Endothelial cell of umbilical vein (primary cell): Measurements from ENCODE around the gene NEDD4L. TPM values are rescaled to one million over a fixed set of nuclear protein-coding genes. Genes with fewer than 3 reads are reported as not detected.

Source experiments
- BruUV-seq: library from RNA; stranded (reverse); fragments of 400-500 nt; replicated peaks from 2 replicates; lab custom pipeline; 2021; lab: Mats Ljungman, UMichigan
- CTCF ChIA-PET: fragments of 300-600, 350-600 bp; sonication (Branson Sonifier 250); formaldehyde crosslinking; loops from one replicate; lab custom pipeline; 2021; ENCODE audit warnings: antibody characterized with exemption, inconsistent platforms; lab: Charles Lee
- POLR2A ChIA-PET: fragments of 300-600, 350-600 bp; sonication (Branson Sonifier 250); formaldehyde crosslinking; loops from one replicate; lab custom pipeline; 2021; ENCODE audit warnings: antibody characterized with exemption, inconsistent platforms; lab: Charles Lee
- DNase-seq: peaks from one replicate; pipeline ENCODE4 v3.0.0-alpha.2; 2011; ENCODE audit warnings: low read depth, low spot score
- FAIRE-seq: peaks from 2 replicates; lab custom pipeline; 2011; peaks lifted over from hg19 to GRCh38; lab: Jason Lieb, UNC
- H2AFZ ChIP-seq: 2 replicates; pipeline ENCODE4 v1.6.0; 2012; ENCODE audit warnings: low read depth, low read length, control low read depth, inconsistent platforms
- H3K27ac ChIP-seq: 2 replicates; pipeline ENCODE4 v1.5.1; 2011; ENCODE audit warnings: low read depth, mild to moderate bottlenecking, control low read depth, low read length, moderate library complexity; ENCODE audit not compliant: insufficient read depth
- H3K27me3 ChIP-seq, 2 experiments: 2 replicates each; pipeline versions ENCODE4 v1.6.0 to v1.6.1; 2011; ENCODE audit warnings: low read length in 2 of 2, mixed read lengths in 1 of 2; ENCODE audit not compliant: control insufficient read depth in 2 of 2, insufficient read depth in 2 of 2
- H3K36me3 ChIP-seq, 2 experiments: 2 replicates in 1 of 2; 3 replicates in 1 of 2; pipeline ENCODE4 v1.5.1; 2011; ENCODE audit warnings: low read length in 2 of 2, mild to moderate bottlenecking in 1 of 2, moderate library complexity in 1 of 2; ENCODE audit not compliant: control insufficient read depth in 2 of 2, insufficient read depth in 2 of 2; ENCODE audit errors: extremely low read depth in 1 of 2
- H3K4me1 ChIP-seq: 3 replicates; pipeline ENCODE4 v1.5.1; 2011; ENCODE audit warnings: mild to moderate bottlenecking, low read length; ENCODE audit not compliant: control insufficient read depth, insufficient read depth; ENCODE audit errors: extremely low read depth
- H3K4me2 ChIP-seq: 2 replicates; pipeline ENCODE4 v1.6.1; 2011; ENCODE audit warnings: low read length, control low read depth, mixed read lengths; ENCODE audit not compliant: insufficient read depth
- H3K4me3 ChIP-seq, 3 experiments: fragments of 200-600 bp in 1 of 3; sonication (generic), shearing (Covaris generic) in 1 of 3; replicated peaks in 1 of 3; 2 replicates each; pipeline ENCODE4 v1.5.1; 2011 to 2016; ENCODE audit warnings: control low read depth in 3 of 3, low read length in 3 of 3, mild to moderate bottlenecking in 2 of 3, inconsistent platforms in 1 of 3, low read depth in 1 of 3, moderate library complexity in 1 of 3; ENCODE audit not compliant: insufficient read depth in 1 of 3
- H3K79me2 ChIP-seq: 2 replicates; pipeline ENCODE4 v1.6.0; 2012; ENCODE audit warnings: low read length, inconsistent platforms; ENCODE audit not compliant: control insufficient read depth, insufficient read depth
- H3K9ac ChIP-seq: replicated peaks from 2 replicates; pipeline ENCODE3; 2011; ENCODE audit warnings: low read length, control low read depth; ENCODE audit not compliant: insufficient read depth; ENCODE audit errors: extremely low read depth
- H3K9me1 ChIP-seq: replicated peaks from 3 replicates; pipeline ENCODE4 v1.6.0; 2011; ENCODE audit warnings: mild to moderate bottlenecking, low read length; ENCODE audit not compliant: control insufficient read depth, insufficient read depth; ENCODE audit errors: extremely low read depth
- H3K9me3 ChIP-seq: replicated peaks from 2 replicates; pipeline ENCODE4 v1.5.1; 2012; ENCODE audit warnings: low read length, inconsistent platforms; ENCODE audit not compliant: control insufficient read depth, insufficient read depth
- H4K20me1 ChIP-seq: replicated peaks from 2 replicates; pipeline ENCODE3; 2011; ENCODE audit warnings: mild to moderate bottlenecking, low read length; ENCODE audit not compliant: control insufficient read depth, insufficient read depth; ENCODE audit errors: extremely low read depth
- EZH2 ChIP-seq: IDR thresholded peaks from 2 replicates; pipeline ENCODE4 v1.6.1; 2012; ENCODE audit warnings: borderline replicate concordance, low read depth, mild to moderate bottlenecking, moderate library complexity, low read length, inconsistent platforms; ENCODE audit not compliant: severe bottlenecking
- FOS ChIP-seq: IDR thresholded peaks from 2 replicates; pipeline ENCODE4 v1.6.1; 2011; ENCODE audit warnings: mild to moderate bottlenecking, low read length, moderate library complexity, borderline replicate concordance; ENCODE audit not compliant: insufficient read depth
- GATA2 ChIP-seq: IDR thresholded peaks from 2 replicates; pipeline ENCODE4 v1.7.0; 2011; ENCODE audit warnings: low read depth, mild to moderate bottlenecking, moderate library complexity, mixed read lengths, low read length; ENCODE audit not compliant: insufficient read length, insufficient read depth
- JUN ChIP-seq: IDR thresholded peaks from 2 replicates; pipeline ENCODE4 v1.6.1; 2011; ENCODE audit warnings: borderline replicate concordance, low read depth; ENCODE audit not compliant: insufficient read length, insufficient read depth
- MYC ChIP-seq: IDR thresholded peaks from one replicate; pipeline ENCODE4 v1.6.1; 2011; ENCODE audit warnings: mild to moderate bottlenecking, low read depth, low read length
- POLR2A ChIP-seq: IDR thresholded peaks from 2 replicates; pipeline ENCODE4 v1.6.1; 2012; ENCODE audit warnings: low read depth, mild to moderate bottlenecking, control low read depth, low read length
- POLR2AphosphoS5 ChIP-seq: IDR thresholded peaks from 2 replicates; pipeline ENCODE4 v1.6.1; 2012; ENCODE audit warnings: low read depth, mild to moderate bottlenecking, control low read depth, low read length, moderate library complexity; ENCODE audit not compliant: insufficient read depth
- dilution Hi-C: fragments of 300-500 bp; cut with MboI; formaldehyde crosslinking; loops from one replicate; pipeline ENCODE4 v1.15.0; 2019; ENCODE audit warnings: low sequenced_read_pairs; ENCODE audit not compliant: extremely low pct_ligation_motif_present
- intact Hi-C: fragments of 100-400 bp; cut with micrococcal nuclease; formaldehyde crosslinking; loops from one replicate; pipeline ENCODE4 v1.10.0; 2022
- polyA plus RNA-seq, 4 experiments: library from polyadenylated mRNA; depleted of rRNA in 3 of 4; stranded (reverse) in 3 of 4; unstranded in 1 of 4; fragments of >200 nt; gene quantifications; 2 replicates each; pipeline versions ENCODE4 v1.2.1 to v1.2.3, GENCODE V29; 2011 to 2012; ENCODE audit warnings: missing spikeins in 1 of 4
- total RNA-seq: library from RNA; stranded (reverse); gene quantifications from 2 replicates; pipeline ENCODE4 v1.2.3, GENCODE V29; 2021
- TF ChIP-seq, protein P1 (sequence below): IDR thresholded peaks from 2 replicates; pipeline ENCODE4 v1.6.1; 2011; ENCODE audit not compliant: insufficient read depth, insufficient read length
- TF ChIP-seq, protein P2 (sequence below), 2 donors: IDR thresholded peaks; 1 replicate in 1 of 2; 2 replicates in 1 of 2; pipeline ENCODE4 v1.5.1; 2011; ENCODE audit warnings: low read length in 2 of 2, mild to moderate bottlenecking in 2 of 2, moderate library complexity in 2 of 2, control low read depth in 1 of 2, inconsistent platforms in 1 of 2, low read depth in 1 of 2; ENCODE audit not compliant: insufficient read depth in 1 of 2; ENCODE audit errors: extremely low read depth in 1 of 2

The NEDD4L gene
- total and polyA plus RNA-seq, 2 donors (not counting 3 experiments of a cell fraction or from before 2014, with no cell fraction given), result 20.5 to 78.9 TPM

- ChIA-PET CTCF (interaction anchor here (1.6 kb wide), 1 partner anchor 10 kb away, joined by 5 read pairs; no protein-coding TSS in a partner anchor), POLR2A (no interaction called here)
- intact Hi-C loops, result no loop called here
- Histone ChIP-seq H3K4me2 (no peak overlapping the region), H3K27ac (no peak overlapping the region), H2AFZ (no peak overlapping the region), H3K27me3 (no peaks in the 10 kb centered on the region), H3K9me1 (no peaks in the 10 kb centered on the region), H3K36me3 (no peaks in the 10 kb centered on the region), H3K9ac (no peak overlapping the region), H3K9me3 (no peaks in the 10 kb centered on the region), H4K20me1 (no peaks in the 10 kb centered on the region), H3K4me3 (no peak overlapping the region), H3K4me1 (no peaks in the 10 kb centered on the region), H3K79me2 (no peaks in the 10 kb centered on the region)
- no peak for FAIRE-seq
- TF ChIP-seq JUN, result no peak
- TF ChIP-seq FOS, result no peak
- no peak for TF ChIP-seq GATA2
- TF ChIP-seq, protein P1, sequence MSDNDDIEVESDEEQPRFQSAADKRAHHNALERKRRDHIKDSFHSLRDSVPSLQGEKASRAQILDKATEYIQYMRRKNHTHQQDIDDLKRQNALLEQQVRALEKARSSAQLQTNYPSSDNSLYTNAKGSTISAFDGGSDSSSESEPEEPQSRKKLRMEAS, result no peak
- TF ChIP-seq POLR2A, result no peak
- TF ChIP-seq EZH2, result no peak
- TF ChIP-seq, protein P2, sequence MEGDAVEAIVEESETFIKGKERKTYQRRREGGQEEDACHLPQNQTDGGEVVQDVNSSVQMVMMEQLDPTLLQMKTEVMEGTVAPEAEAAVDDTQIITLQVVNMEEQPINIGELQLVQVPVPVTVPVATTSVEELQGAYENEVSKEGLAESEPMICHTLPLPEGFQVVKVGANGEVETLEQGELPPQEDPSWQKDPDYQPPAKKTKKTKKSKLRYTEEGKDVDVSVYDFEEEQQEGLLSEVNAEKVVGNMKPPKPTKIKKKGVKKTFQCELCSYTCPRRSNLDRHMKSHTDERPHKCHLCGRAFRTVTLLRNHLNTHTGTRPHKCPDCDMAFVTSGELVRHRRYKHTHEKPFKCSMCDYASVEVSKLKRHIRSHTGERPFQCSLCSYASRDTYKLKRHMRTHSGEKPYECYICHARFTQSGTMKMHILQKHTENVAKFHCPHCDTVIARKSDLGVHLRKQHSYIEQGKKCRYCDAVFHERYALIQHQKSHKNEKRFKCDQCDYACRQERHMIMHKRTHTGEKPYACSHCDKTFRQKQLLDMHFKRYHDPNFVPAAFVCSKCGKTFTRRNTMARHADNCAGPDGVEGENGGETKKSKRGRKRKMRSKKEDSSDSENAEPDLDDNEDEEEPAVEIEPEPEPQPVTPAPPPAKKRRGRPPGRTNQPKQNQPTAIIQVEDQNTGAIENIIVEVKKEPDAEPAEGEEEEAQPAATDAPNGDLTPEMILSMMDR (IDR thresholded peaks at IDR 0.05; ENCODE audit: extremely low read depth in 1 of 2, insufficient read depth in 1 of 2, low read depth in 1 of 2, low read length in 2 of 2), result no peak
- TF ChIP-seq POLR2AphosphoS5, result no peak
- TF ChIP-seq MYC, result no peak
- BruUV-seq, result no TSS peak
- DNase-seq, result no peak
- dilution Hi-C loops, result no loop called here
Observed at GRCh38 chr18:58253318-58253717, 209.3 kb downstream of the NEDD4L start.
